ENCODE data around the gene MVP. TPM values are rescaled to one million over a fixed set of nuclear protein-coding genes. Genes with fewer than 3 reads are reported as not detected.

Gene MVP
- polyA plus RNA-seq, 1 donor from 2014 or later = 2.5 TPM

DNA sequence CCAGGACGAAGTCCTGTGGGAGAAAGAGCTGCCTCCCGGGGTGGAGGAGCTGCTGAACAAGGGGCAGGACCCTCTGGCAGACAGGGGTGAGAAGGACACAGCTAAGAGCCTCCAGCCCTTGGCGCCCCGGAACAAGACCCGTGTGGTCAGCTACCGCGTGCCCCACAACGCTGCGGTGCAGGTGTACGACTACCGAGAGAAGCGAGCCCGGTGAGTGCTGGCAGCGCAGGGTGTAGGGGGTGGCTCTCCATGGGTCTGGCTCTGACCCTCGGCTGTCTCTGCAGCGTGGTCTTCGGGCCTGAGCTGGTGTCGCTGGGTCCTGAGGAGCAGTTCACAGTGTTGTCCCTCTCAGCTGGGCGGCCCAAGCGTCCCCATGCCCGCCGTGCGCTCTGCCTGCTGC lies 21.4 kb downstream of the MVP start:
- no peaks in the 10 kb centered on the region for H4K20me1 ChIP-seq (ENCODE audit: insufficient read depth)
- H2AFZ ChIP-seq (ENCODE audit: low read depth, low read length) = no peak overlapping the region
- TF ChIP-seq EP300 (conservative IDR thresholded peaks at IDR 0.05; ENCODE audit: poor library complexity, severe bottlenecking) (no peak), EZH2 (IDR thresholded peaks at IDR 0.05; ENCODE audit: borderline replicate concordance, insufficient read depth, low read length, poor library complexity, severe bottlenecking) (no peak), TAF1 (IDR thresholded peaks at IDR 0.05; ENCODE audit: low read depth) (no peak), POLR2AphosphoS5 (IDR thresholded peaks at IDR 0.05) (no peak), RAD21 (conservative IDR thresholded peaks at IDR 0.05) (no peak), MXI1 (conservative IDR thresholded peaks at IDR 0.05; ENCODE audit: poor library complexity, severe bottlenecking) (no peak), SMC3 (conservative IDR thresholded peaks at IDR 0.05; ENCODE audit: poor library complexity) (no peak)
- TF ChIP-seq, protein P1, sequence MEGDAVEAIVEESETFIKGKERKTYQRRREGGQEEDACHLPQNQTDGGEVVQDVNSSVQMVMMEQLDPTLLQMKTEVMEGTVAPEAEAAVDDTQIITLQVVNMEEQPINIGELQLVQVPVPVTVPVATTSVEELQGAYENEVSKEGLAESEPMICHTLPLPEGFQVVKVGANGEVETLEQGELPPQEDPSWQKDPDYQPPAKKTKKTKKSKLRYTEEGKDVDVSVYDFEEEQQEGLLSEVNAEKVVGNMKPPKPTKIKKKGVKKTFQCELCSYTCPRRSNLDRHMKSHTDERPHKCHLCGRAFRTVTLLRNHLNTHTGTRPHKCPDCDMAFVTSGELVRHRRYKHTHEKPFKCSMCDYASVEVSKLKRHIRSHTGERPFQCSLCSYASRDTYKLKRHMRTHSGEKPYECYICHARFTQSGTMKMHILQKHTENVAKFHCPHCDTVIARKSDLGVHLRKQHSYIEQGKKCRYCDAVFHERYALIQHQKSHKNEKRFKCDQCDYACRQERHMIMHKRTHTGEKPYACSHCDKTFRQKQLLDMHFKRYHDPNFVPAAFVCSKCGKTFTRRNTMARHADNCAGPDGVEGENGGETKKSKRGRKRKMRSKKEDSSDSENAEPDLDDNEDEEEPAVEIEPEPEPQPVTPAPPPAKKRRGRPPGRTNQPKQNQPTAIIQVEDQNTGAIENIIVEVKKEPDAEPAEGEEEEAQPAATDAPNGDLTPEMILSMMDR (IDR thresholded peaks at IDR 0.05; ENCODE audit: poor library complexity, severe bottlenecking) = no peak
- TF ChIP-seq, protein P2, sequence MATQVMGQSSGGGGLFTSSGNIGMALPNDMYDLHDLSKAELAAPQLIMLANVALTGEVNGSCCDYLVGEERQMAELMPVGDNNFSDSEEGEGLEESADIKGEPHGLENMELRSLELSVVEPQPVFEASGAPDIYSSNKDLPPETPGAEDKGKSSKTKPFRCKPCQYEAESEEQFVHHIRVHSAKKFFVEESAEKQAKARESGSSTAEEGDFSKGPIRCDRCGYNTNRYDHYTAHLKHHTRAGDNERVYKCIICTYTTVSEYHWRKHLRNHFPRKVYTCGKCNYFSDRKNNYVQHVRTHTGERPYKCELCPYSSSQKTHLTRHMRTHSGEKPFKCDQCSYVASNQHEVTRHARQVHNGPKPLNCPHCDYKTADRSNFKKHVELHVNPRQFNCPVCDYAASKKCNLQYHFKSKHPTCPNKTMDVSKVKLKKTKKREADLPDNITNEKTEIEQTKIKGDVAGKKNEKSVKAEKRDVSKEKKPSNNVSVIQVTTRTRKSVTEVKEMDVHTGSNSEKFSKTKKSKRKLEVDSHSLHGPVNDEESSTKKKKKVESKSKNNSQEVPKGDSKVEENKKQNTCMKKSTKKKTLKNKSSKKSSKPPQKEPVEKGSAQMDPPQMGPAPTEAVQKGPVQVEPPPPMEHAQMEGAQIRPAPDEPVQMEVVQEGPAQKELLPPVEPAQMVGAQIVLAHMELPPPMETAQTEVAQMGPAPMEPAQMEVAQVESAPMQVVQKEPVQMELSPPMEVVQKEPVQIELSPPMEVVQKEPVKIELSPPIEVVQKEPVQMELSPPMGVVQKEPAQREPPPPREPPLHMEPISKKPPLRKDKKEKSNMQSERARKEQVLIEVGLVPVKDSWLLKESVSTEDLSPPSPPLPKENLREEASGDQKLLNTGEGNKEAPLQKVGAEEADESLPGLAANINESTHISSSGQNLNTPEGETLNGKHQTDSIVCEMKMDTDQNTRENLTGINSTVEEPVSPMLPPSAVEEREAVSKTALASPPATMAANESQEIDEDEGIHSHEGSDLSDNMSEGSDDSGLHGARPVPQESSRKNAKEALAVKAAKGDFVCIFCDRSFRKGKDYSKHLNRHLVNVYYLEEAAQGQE (IDR thresholded peaks at IDR 0.05; ENCODE audit: borderline replicate concordance) = no peak
- H3K9me3 ChIP-seq (ENCODE audit: low read length) = no peaks in the 10 kb centered on the region
- H3K4me2 ChIP-seq (ENCODE audit: low read length) = no peak overlapping the region
- no peaks in the 10 kb centered on the region for H3K9me2 ChIP-seq (ENCODE audit: insufficient read depth, low read length)
- H3K27me3 ChIP-seq (ENCODE audit: insufficient read depth, low read depth, low read length) = no peaks in the 10 kb centered on the region
- no peaks in the 10 kb centered on the region for H3F3A ChIP-seq (ENCODE audit: insufficient read depth, low read length, poor library complexity, severe bottlenecking)
- H3K9ac ChIP-seq (ENCODE audit: low read length) = no peak overlapping the region
- no peak overlapping the region for H3K27ac ChIP-seq (ENCODE audit: low read length)
- H3K79me2 ChIP-seq (replicated peaks; ENCODE audit: insufficient read depth, low read length) = no peaks in the 10 kb centered on the region
- H3K4me3 ChIP-seq (ENCODE audit: low read length) = no peak overlapping the region
- no peaks in the 10 kb centered on the region for H3K36me3 ChIP-seq (ENCODE audit: insufficient read depth, low read length)

DNA sequence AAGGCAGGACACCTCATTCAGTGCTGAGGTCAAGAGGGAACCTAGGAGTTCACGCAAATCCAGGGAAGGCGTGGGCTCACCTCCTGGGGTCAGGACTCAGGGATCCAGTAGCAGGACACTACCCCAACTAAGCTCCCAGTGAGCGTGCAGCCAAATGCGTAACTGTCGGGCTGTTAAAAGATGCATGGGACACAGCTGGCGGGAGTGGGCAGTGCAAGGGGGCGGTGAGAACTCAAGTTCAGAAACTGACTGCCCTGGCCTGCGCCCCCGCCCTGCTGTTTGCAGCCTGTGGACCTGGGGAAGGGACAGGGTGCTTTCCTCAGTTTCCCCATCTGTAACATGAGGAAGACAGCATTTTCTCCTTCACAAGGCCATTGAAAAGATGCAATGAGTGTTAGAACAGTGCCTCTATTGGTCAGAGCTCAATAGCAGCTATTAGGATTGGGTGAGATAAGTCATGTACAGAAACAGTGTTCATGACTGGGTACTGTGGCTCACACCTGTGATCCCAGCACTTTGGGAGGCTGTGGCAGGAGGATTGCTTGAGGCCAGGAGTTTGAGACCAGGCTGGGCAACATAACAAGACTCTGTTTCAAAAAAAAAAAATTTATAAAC lies 22.6 kb downstream of the MVP start:
- Histone ChIP-seq H3K9me3 (ENCODE audit: low read length) (no peaks in the 10 kb centered on the region), H3K9ac (ENCODE audit: low read length) (no peak overlapping the region), H2AFZ (ENCODE audit: low read depth, low read length) (no peak overlapping the region), H3K36me3 (ENCODE audit: insufficient read depth, low read length) (no peaks in the 10 kb centered on the region), H3K9me2 (ENCODE audit: insufficient read depth, low read length) (no peaks in the 10 kb centered on the region), H3K27ac (ENCODE audit: low read length) (no peak overlapping the region), H3K27me3 (ENCODE audit: insufficient read depth, low read depth, low read length) (no peaks in the 10 kb centered on the region), H3F3A (ENCODE audit: insufficient read depth, low read length, poor library complexity, severe bottlenecking) (no peaks in the 10 kb centered on the region), H4K20me1 (ENCODE audit: insufficient read depth) (no peaks in the 10 kb centered on the region), H3K4me2 (ENCODE audit: low read length) (no peak overlapping the region), H3K79me2 (replicated peaks; ENCODE audit: insufficient read depth, low read length) (no peaks in the 10 kb centered on the region), H3K4me3 (ENCODE audit: low read length) (no peak overlapping the region)
- TF ChIP-seq EP300 (conservative IDR thresholded peaks at IDR 0.05; ENCODE audit: poor library complexity, severe bottlenecking) (no peak), SMC3 (conservative IDR thresholded peaks at IDR 0.05; ENCODE audit: poor library complexity) (no peak), MXI1 (conservative IDR thresholded peaks at IDR 0.05; ENCODE audit: poor library complexity, severe bottlenecking) (no peak), TAF1 (IDR thresholded peaks at IDR 0.05; ENCODE audit: low read depth) (no peak), RAD21 (conservative IDR thresholded peaks at IDR 0.05) (no peak), POLR2AphosphoS5 (IDR thresholded peaks at IDR 0.05) (no peak), EZH2 (IDR thresholded peaks at IDR 0.05; ENCODE audit: borderline replicate concordance, insufficient read depth, low read length, poor library complexity, severe bottlenecking) (no peak)
- TF ChIP-seq, protein P2 (IDR thresholded peaks at IDR 0.05; ENCODE audit: borderline replicate concordance) = no peak
- TF ChIP-seq, protein P1 (IDR thresholded peaks at IDR 0.05; ENCODE audit: poor library complexity, severe bottlenecking) = no peak

Measured in neural cell (in vitro differentiated cells).